ENCODE data around the gene FAM53B. TPM values are rescaled to one million over a fixed set of nuclear protein-coding genes. Genes with fewer than 3 reads are reported as not detected.

The FAM53B gene
- total RNA-seq, 6 experiments from 2014 or later = 4.4 to 10.8 (median 4.8) TPM

DNA sequence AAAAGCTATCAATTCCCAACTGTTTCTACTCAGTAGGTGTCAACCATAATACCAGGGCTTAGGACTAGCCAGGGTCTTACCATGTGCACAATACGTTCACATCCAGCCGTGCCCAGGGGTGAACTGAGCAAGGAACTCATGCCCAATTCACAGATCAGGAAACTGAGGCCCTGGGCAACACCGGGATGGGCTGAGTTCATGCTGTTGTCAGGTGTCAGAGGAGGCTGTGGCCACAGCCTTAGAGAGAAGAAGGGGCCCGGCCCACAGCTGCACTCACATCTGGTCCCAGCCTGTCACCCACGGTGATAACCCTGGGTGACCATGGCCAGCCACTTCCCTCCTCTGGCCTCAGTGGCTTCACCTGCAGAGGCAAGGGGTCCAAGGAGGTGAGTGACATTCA lies 92.0 kb downstream of the FAM53B start:
- intact Hi-C loops (cut with DNase I) = no loop called here
- Histone ChIP-seq H3K36me3 (no peaks in the 10 kb centered on the region), H3K9me3 (no peaks in the 10 kb centered on the region), H3K27ac (no peak overlapping the region), H3K4me1 (peaks cover 0 to 21% (median 2%) of the 10 kb centered on the region in 4 donors), H3K4me3 (no peak overlapping the region), H3K27me3 (no peaks in the 10 kb centered on the region)
- ATAC-seq (no peak), DNase-seq (no peak)
- no peak for TF ChIP-seq POLR2A (IDR thresholded peaks at IDR 0.05)
- TF ChIP-seq CTCF (IDR thresholded peaks at IDR 0.05) = no peak
- WGBS (ENCODE audit: insufficient coverage, low coverage, low lambda C conversion rate, missing lambda C conversion rate) = no CpG with 5 or more reads among the region's 5 CpGs

- no peak for TF ChIP-seq CTCF (IDR thresholded peaks at IDR 0.05)
- no peaks in the 10 kb centered on the region for H3K9me3 ChIP-seq
- no peak for DNase-seq
- no peaks in the 10 kb centered on the region for H3K27me3 ChIP-seq
- no peak overlapping the region for H3K4me3 ChIP-seq
- intact Hi-C loops (cut with DNase I) = no loop called here
- H3K27ac ChIP-seq = no peak overlapping the region
- H3K4me1 ChIP-seq = peaks cover 0 to 29% (median 2%) of the 10 kb centered on the region in 4 donors
- no peaks in the 10 kb centered on the region for H3K36me3 ChIP-seq
- no peak for ATAC-seq
- WGBS (ENCODE audit: insufficient coverage, low coverage, low lambda C conversion rate, missing lambda C conversion rate) = 81% methylated on average over 4 of the region's 14 CpGs
These were observed 92.7 kb downstream of the FAM53B start for GRCh38 chr10:124651402-124651891.

- TF ChIP-seq CTCF (IDR thresholded peaks at IDR 0.05) = no peak
- no peak for TF ChIP-seq POLR2A (IDR thresholded peaks at IDR 0.05)
- intact Hi-C loops (cut with DNase I) = no loop called here
- Histone ChIP-seq H3K27ac (no peak overlapping the region), H3K9me3 (no peaks in the 10 kb centered on the region), H3K4me3 (no peak overlapping the region), H3K36me3 (no peaks in the 10 kb centered on the region), H3K27me3 (no peaks in the 10 kb centered on the region), H3K4me1 (peaks cover 0 to 33% (median 2%) of the 10 kb centered on the region in 4 donors)
- WGBS (ENCODE audit: insufficient coverage, low coverage, low lambda C conversion rate, missing lambda C conversion rate) = 52% methylated on average over 6 of the region's 13 CpGs
- no peak for DNase-seq
- ATAC-seq = no peak
These were observed 93.3 kb downstream of the FAM53B start for GRCh38 chr10:124650820-124651401.

GRCh38 chr10:124650263-124650662 lies 93.9 kb downstream of the FAM53B start:
- ATAC-seq (no peak), DNase-seq (no peak)
- no CpG with 5 or more reads among the region's 12 CpGs for WGBS (ENCODE audit: insufficient coverage, low coverage, low lambda C conversion rate, missing lambda C conversion rate)
- no peaks in the 10 kb centered on the region for H3K27me3 ChIP-seq
- no peaks in the 10 kb centered on the region for H3K9me3 ChIP-seq
- H3K36me3 ChIP-seq = no peaks in the 10 kb centered on the region
- intact Hi-C loops (cut with DNase I) = no loop called here
- H3K27ac ChIP-seq = no peak overlapping the region
- peaks cover 0 to 33% (median 2%) of the 10 kb centered on the region in 4 donors for H3K4me1 ChIP-seq
- H3K4me3 ChIP-seq = no peak overlapping the region
- no peak for TF ChIP-seq POLR2A (IDR thresholded peaks at IDR 0.05)
- no peak for TF ChIP-seq CTCF (IDR thresholded peaks at IDR 0.05)
